Natural killer cell (primary cell): Measurements from ENCODE around the gene SOCS2. TPM values are rescaled to one million over a fixed set of nuclear protein-coding genes. Genes with fewer than 3 reads are reported as not detected.

Source experiments
- ATAC-seq, 3 donors: fragments of 150-1000 bp in 2 of 3; fragments of 200-7000 bp in 1 of 3; cut with Tn5 transposase; 1 replicate in 1 of 3; 2 replicates in 2 of 3; pipeline ENCODE4 v1.10.0; 2021; ENCODE audit warnings: mild to moderate bottlenecking in 2 of 3, moderate library complexity in 2 of 3
- DNase-seq, 2 donors: peaks; one replicate each; pipeline versions ENCODE4 v3.0.0 to v3.0.0-alpha.2; 2013 to 2021; ENCODE audit warnings: mixed read lengths in 1 of 2
- H3K27ac ChIP-seq: one replicate; pipeline ENCODE4 v1.5.1; 2013; ENCODE audit warnings: mild to moderate bottlenecking, low read length
- H3K27me3 ChIP-seq: one replicate; pipeline ENCODE4 v1.6.1; 2013; ENCODE audit warnings: low read length; ENCODE audit not compliant: control insufficient read depth, insufficient read depth
- H3K36me3 ChIP-seq: one replicate; pipeline ENCODE4 v1.6.1; 2013; ENCODE audit warnings: low read length; ENCODE audit not compliant: control insufficient read depth, insufficient read depth
- H3K4me1 ChIP-seq: one replicate; pipeline ENCODE4 v1.6.1; 2013; ENCODE audit warnings: low read length; ENCODE audit not compliant: control insufficient read depth, insufficient read depth
- H3K4me3 ChIP-seq: one replicate; pipeline ENCODE4 v1.5.1; 2013; ENCODE audit warnings: low read length
- H3K9me3 ChIP-seq: one replicate; pipeline ENCODE4 v1.6.1; 2013; ENCODE audit warnings: low read length; ENCODE audit not compliant: control insufficient read depth, insufficient read depth
- H3K27ac Mint-ChIP-seq, 2 donors: one replicate each; pipeline ENCODE4 v1.8.0; 2022; ENCODE audit warnings: mild to moderate bottlenecking in 2 of 2, mixed read lengths in 2 of 2, moderate library complexity in 1 of 2
- H3K27me3 Mint-ChIP-seq, 2 donors: one replicate each; pipeline ENCODE4 v1.8.0; 2022; ENCODE audit warnings: low read depth in 2 of 2, mixed read lengths in 2 of 2
- H3K36me3 Mint-ChIP-seq: one replicate; pipeline ENCODE4 v1.8.0; 2022; ENCODE audit warnings: mixed read lengths
- H3K4me1 Mint-ChIP-seq, 2 donors: one replicate each; pipeline ENCODE4 v1.8.0; 2022; ENCODE audit warnings: mixed read lengths in 2 of 2
- H3K4me3 Mint-ChIP-seq: one replicate; pipeline ENCODE4 v1.8.0; 2022; ENCODE audit warnings: mild to moderate bottlenecking, moderate library complexity, mixed read lengths
- H3K9me3 Mint-ChIP-seq, 2 donors: one replicate each; pipeline ENCODE4 v1.8.0; 2022; ENCODE audit warnings: mixed read lengths in 2 of 2
- WGBS: methylation state at CpG from one replicate; pipeline ENCODE4 v1.1.7; 2013; ENCODE audit warnings: missing lambda C conversion rate; ENCODE audit not compliant: insufficient coverage; 5-methylcytosine and 5-hydroxymethylcytosine counted together
- intact Hi-C: fragments of 100-400 bp; cut with micrococcal nuclease; formaldehyde crosslinking; loops from one replicate; pipeline ENCODE4 v1.14.2; 2022
- total RNA-seq, 4 donors: library from RNA; stranded (reverse); fragments of 120-200 nt in 1 of 4; gene quantifications; one replicate each; pipeline versions ENCODE4 v1.2.3 to v1.2.4, GENCODE V29; 2013 to 2022
- TF ChIP-seq, protein P1 (sequence below): fragments of 200-600 bp; IDR thresholded peaks from one replicate; pipeline ENCODE4 v1.8.0; 2022; ENCODE audit warnings: antibody characterized with exemption

Gene SOCS2
- total RNA-seq, 3 donors from 2014 or later (not counting 1 experiment from before 2014, with no cell fraction given) = 13.9 to 110 (median 26.7) TPM

GRCh38 chr12:93609281-93610192, 37.1 kb downstream of the SOCS2 start:
- DNase-seq = no peak
- intact Hi-C loops = no loop called here
- Mint-ChIP-seq H3K4me1 (no peaks in the 10 kb centered on the region), H3K27ac (no peak overlapping the region), H3K27me3 (peaks cover 14 to 22% of the 10 kb centered on the region in 2 donors), H3K36me3 (no peaks in the 10 kb centered on the region), H3K4me3 (no peak overlapping the region), H3K9me3 (no peaks in the 10 kb centered on the region)
- no peaks in the 10 kb centered on the region for H3K36me3 ChIP-seq
- no peaks in the 10 kb centered on the region for H3K27me3 ChIP-seq
- WGBS = 80% methylated on average over 3 of the region's 4 CpGs
- no peaks in the 10 kb centered on the region for H3K9me3 ChIP-seq
- no peaks in the 10 kb centered on the region for H3K4me1 ChIP-seq
- no peak overlapping the region for H3K4me3 ChIP-seq
- TF ChIP-seq, protein P1, sequence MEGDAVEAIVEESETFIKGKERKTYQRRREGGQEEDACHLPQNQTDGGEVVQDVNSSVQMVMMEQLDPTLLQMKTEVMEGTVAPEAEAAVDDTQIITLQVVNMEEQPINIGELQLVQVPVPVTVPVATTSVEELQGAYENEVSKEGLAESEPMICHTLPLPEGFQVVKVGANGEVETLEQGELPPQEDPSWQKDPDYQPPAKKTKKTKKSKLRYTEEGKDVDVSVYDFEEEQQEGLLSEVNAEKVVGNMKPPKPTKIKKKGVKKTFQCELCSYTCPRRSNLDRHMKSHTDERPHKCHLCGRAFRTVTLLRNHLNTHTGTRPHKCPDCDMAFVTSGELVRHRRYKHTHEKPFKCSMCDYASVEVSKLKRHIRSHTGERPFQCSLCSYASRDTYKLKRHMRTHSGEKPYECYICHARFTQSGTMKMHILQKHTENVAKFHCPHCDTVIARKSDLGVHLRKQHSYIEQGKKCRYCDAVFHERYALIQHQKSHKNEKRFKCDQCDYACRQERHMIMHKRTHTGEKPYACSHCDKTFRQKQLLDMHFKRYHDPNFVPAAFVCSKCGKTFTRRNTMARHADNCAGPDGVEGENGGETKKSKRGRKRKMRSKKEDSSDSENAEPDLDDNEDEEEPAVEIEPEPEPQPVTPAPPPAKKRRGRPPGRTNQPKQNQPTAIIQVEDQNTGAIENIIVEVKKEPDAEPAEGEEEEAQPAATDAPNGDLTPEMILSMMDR = no peak
- no peak overlapping the region for H3K27ac ChIP-seq
- ATAC-seq = no peak

GRCh38 chr12:93612776-93613175, 40.3 kb downstream of the SOCS2 start:
- no peaks in the 10 kb centered on the region for H3K4me1 Mint-ChIP-seq
- intact Hi-C loops = no loop called here
- DNase-seq = no peak
- H3K36me3 ChIP-seq = no peaks in the 10 kb centered on the region
- H3K27me3 Mint-ChIP-seq = peaks cover 10 to 22% of the 10 kb centered on the region in 2 donors
- no peaks in the 10 kb centered on the region for H3K9me3 ChIP-seq
- no peaks in the 10 kb centered on the region for H3K36me3 Mint-ChIP-seq
- H3K4me3 ChIP-seq = no peak overlapping the region
- no peaks in the 10 kb centered on the region for H3K27me3 ChIP-seq
- TF ChIP-seq, protein P1 = no peak
- no peak for ATAC-seq
- no peaks in the 10 kb centered on the region for H3K4me1 ChIP-seq
- no peak overlapping the region for H3K4me3 Mint-ChIP-seq
- no peak overlapping the region for H3K27ac ChIP-seq
- no peaks in the 10 kb centered on the region for H3K9me3 Mint-ChIP-seq
- no peak overlapping the region for H3K27ac Mint-ChIP-seq
- 43% methylated on average over 3 of the region's 4 CpGs for WGBS

DNA sequence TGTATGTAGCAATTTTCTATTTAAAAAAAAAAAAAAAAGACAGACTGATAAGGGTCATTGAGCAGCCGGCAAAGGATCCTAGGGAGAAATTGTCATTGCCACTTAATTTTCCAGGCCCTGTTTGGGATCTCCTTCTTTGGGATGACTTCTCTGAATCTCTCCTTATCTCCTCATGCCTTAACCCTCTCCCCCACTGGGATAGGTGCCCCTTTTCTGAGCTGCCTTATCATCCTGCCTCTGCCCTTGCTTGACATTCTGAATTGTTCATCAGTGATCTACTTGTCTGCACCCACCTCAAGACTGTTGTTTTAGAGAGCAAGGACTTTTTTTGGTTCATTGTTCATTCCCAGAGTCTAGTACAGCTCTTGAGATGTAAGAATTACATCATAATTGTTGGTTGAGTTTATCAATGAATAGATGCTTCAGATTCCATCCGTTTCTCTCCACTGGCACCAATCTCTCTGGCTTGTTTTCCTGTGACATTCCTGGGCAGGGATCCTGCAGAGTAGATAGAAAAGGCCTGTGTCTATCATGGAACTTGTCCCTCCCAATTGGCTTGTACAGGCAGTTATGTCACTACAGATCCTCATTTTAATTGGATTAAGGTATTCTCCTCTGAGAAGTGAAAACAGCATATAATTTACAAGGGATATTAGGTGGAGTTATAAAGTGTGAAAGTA, 42.6 kb downstream of the SOCS2 start:
- Mint-ChIP-seq H3K9me3 (no peaks in the 10 kb centered on the region), H3K4me3 (no peak overlapping the region), H3K36me3 (no peaks in the 10 kb centered on the region), H3K27ac (no peak overlapping the region), H3K27me3 (peaks cover 10 to 22% of the 10 kb centered on the region in 2 donors), H3K4me1 (no peaks in the 10 kb centered on the region)
- no peak for DNase-seq
- Histone ChIP-seq H3K27ac (no peak overlapping the region), H3K27me3 (no peaks in the 10 kb centered on the region), H3K4me3 (no peak overlapping the region), H3K9me3 (no peaks in the 10 kb centered on the region), H3K4me1 (no peaks in the 10 kb centered on the region), H3K36me3 (no peaks in the 10 kb centered on the region)
- intact Hi-C loops = no loop called here
- WGBS = 87% methylated on average over 2 of the region's 2 CpGs
- TF ChIP-seq, protein P1 = no peak
- no peak for ATAC-seq
